ENCODE data around the gene LACTB.

GRCh38 chr15:63185206-63185605, 63.5 kb downstream of the LACTB start:
- no peak for TF ChIP-seq POLR2A (IDR thresholded peaks at IDR 0.05)
- TF ChIP-seq, protein P1, sequence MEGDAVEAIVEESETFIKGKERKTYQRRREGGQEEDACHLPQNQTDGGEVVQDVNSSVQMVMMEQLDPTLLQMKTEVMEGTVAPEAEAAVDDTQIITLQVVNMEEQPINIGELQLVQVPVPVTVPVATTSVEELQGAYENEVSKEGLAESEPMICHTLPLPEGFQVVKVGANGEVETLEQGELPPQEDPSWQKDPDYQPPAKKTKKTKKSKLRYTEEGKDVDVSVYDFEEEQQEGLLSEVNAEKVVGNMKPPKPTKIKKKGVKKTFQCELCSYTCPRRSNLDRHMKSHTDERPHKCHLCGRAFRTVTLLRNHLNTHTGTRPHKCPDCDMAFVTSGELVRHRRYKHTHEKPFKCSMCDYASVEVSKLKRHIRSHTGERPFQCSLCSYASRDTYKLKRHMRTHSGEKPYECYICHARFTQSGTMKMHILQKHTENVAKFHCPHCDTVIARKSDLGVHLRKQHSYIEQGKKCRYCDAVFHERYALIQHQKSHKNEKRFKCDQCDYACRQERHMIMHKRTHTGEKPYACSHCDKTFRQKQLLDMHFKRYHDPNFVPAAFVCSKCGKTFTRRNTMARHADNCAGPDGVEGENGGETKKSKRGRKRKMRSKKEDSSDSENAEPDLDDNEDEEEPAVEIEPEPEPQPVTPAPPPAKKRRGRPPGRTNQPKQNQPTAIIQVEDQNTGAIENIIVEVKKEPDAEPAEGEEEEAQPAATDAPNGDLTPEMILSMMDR (IDR thresholded peaks at IDR 0.05), result no peak

All from Peyer's patch (tissue), 4 donors.